Panc1 (cell line): ENCODE data around the gene RFX8. TPM values are rescaled to one million over a fixed set of nuclear protein-coding genes. Genes with fewer than 3 reads are reported as not detected.

ENCODE experiments used
- ATAC-seq: fragments of 200-7000 bp; cut with Tn5 transposase; 2 replicates; pipeline ENCODE4 v1.9.1; 2020; ENCODE audit warnings: mild to moderate bottlenecking, moderate library complexity
- BruUV-seq: library from RNA; stranded (reverse); fragments of 400-500 nt; replicated peaks from 2 replicates; lab custom pipeline; 2021; lab: Mats Ljungman, UMichigan
- CTCF ChIA-PET: fragments of 300-600 bp; sonication (Branson Sonifier 250); formaldehyde crosslinking; loops from one replicate; lab custom pipeline; 2022; ENCODE audit warnings: antibody characterized with exemption; lab: Charles Lee
- POLR2A ChIA-PET: fragments of 300-600 bp; sonication (Branson Sonifier 250); formaldehyde crosslinking; loops from one replicate; lab custom pipeline; 2022; ENCODE audit warnings: antibody characterized with exemption; lab: Charles Lee
- DNase-seq: peaks from one replicate; pipeline ENCODE4 v3.0.0-alpha.2; 2010; ENCODE audit warnings: low read depth, low spot score
- H3K27ac ChIP-seq: 2 replicates; pipeline ENCODE4 v1.5.1; 2011; ENCODE audit warnings: mild to moderate bottlenecking, low read length, inconsistent platforms
- H3K27me3 ChIP-seq: fragments of 200-500 bp; sonication (Bioruptor generic); 2 replicates; pipeline ENCODE4 v1.6.0; 2014; ENCODE audit warnings: low read length, inconsistent platforms; ENCODE audit not compliant: control insufficient read depth, insufficient read depth
- H3K36me3 ChIP-seq: fragments of 200-500 bp; sonication (Bioruptor generic); 2 replicates; pipeline ENCODE4 v1.5.1; 2014; ENCODE audit warnings: inconsistent platforms, mild to moderate bottlenecking, low read length, moderate library complexity; ENCODE audit not compliant: control insufficient read depth, insufficient read depth
- H3K4me1 ChIP-seq: 2 replicates; pipeline ENCODE4 v1.5.1; 2011; ENCODE audit warnings: inconsistent platforms, mild to moderate bottlenecking, low read length, moderate library complexity; ENCODE audit not compliant: control insufficient read depth, insufficient read depth
- H3K4me3 ChIP-seq, 2 experiments: 2 replicates each; pipeline ENCODE4 v1.5.1; 2011 to 2012; ENCODE audit warnings: low read depth in 2 of 2, low read length in 2 of 2, mild to moderate bottlenecking in 2 of 2, inconsistent platforms in 1 of 2, moderate library complexity in 1 of 2
- H3K9me3 ChIP-seq: fragments of 200-500 bp; sonication (Bioruptor generic); 2 replicates; pipeline ENCODE4 v1.5.1; 2014; ENCODE audit warnings: low read depth, mild to moderate bottlenecking, inconsistent platforms, low read length, moderate library complexity; ENCODE audit not compliant: control insufficient read depth, insufficient read depth
- CTCF ChIP-seq: fragments of 450-650 bp; IDR thresholded peaks from 2 replicates; pipeline ENCODE4 v1.5.1; 2017; ENCODE audit warnings: mild to moderate bottlenecking
- POLR2AphosphoS5 ChIP-seq: IDR thresholded peaks from 2 replicates; pipeline ENCODE4 v1.6.1; 2012; ENCODE audit warnings: mild to moderate bottlenecking, low read depth, low read length, moderate library complexity
- REST ChIP-seq, 2 experiments: IDR thresholded peaks; 2 replicates each; pipeline ENCODE4 v1.6.1; 2011 to 2012; ENCODE audit warnings: low read depth in 2 of 2, control low read depth in 1 of 2, low read length in 1 of 2, mild to moderate bottlenecking in 1 of 2, moderate library complexity in 1 of 2; ENCODE audit not compliant: insufficient read depth in 1 of 2
- SIN3A ChIP-seq: IDR thresholded peaks from 2 replicates; pipeline ENCODE4 v1.6.1; 2012; ENCODE audit warnings: low read depth, mild to moderate bottlenecking, low read length, moderate library complexity, borderline replicate concordance; ENCODE audit not compliant: insufficient read depth
- TCF7L2 ChIP-seq: IDR thresholded peaks from 2 replicates; pipeline ENCODE4 v1.6.1; 2011; ENCODE audit warnings: mild to moderate bottlenecking, low read depth, low read length, inconsistent platforms
- in situ Hi-C: cut with HindIII; loops from 2 replicates; pipeline ENCODE4 v1.10.0; 2016; ENCODE audit warnings: low sequenced_read_pairs, low pct_unique_long_range_greater_than_20kb
- intact Hi-C: fragments of 100-400 bp; cut with micrococcal nuclease; formaldehyde crosslinking; loops from one replicate; pipeline ENCODE4 v1.10.0; 2022; ENCODE audit not compliant: unreplicated experiment
- total RNA-seq: library from RNA; stranded (reverse); gene quantifications from one replicate; pipeline ENCODE4 v1.2.1, GENCODE V29; 2021; ENCODE audit not compliant: unreplicated experiment

Gene RFX8
- total RNA-seq, 1 experiment from 2014 or later = not detected

GRCh38 chr2:101416609-101417008, 58.3 kb downstream of the RFX8 start:
- CTCF ChIA-PET = no interaction called here
- no TSS peak for BruUV-seq

GRCh38 chr2:101415884-101416283, 59.0 kb downstream of the RFX8 start:
- Histone ChIP-seq H3K4me3 (no peak overlapping the region), H3K27ac (no peak overlapping the region), H3K9me3 (no peaks in the 10 kb centered on the region), H3K36me3 (no peaks in the 10 kb centered on the region), H3K27me3 (peaks cover under 1% of the 10 kb centered on the region; the same call in 1 of the 2 replicates), H3K4me1 (no peaks in the 10 kb centered on the region)
- intact Hi-C loops (loop anchor here (10.0 kb wide), 1 partner anchor 419 kb away; no protein-coding TSS in a partner anchor), in situ Hi-C loops (no loop called here)
- CTCF ChIA-PET = interaction anchor here (1.0 kb wide), 1 partner anchor 74 kb away, joined by 4 read pairs; no protein-coding TSS in a partner anchor
- POLR2A ChIA-PET = no interaction called here
- BruUV-seq = no TSS peak
- ATAC-seq = no peak
- DNase-seq = no peak
- no peak for TF ChIP-seq CTCF
- no peak for TF ChIP-seq REST (IDR thresholded peaks at IDR 0.05; ENCODE audit: insufficient read depth in 1 of 2, low read depth in 2 of 2, low read length in 1 of 2)
- TF ChIP-seq SIN3A = no peak
- no peak for TF ChIP-seq TCF7L2
- TF ChIP-seq POLR2AphosphoS5 = no peak

More at GRCh38 chr2:101416609-101417008, 58.3 kb downstream of the RFX8 start:
- intact Hi-C loops = loop anchor here (10.0 kb wide), 1 partner anchor 418 kb away; no protein-coding TSS in a partner anchor
- no peak for TF ChIP-seq POLR2AphosphoS5
- no peak for TF ChIP-seq CTCF
- no peak for TF ChIP-seq TCF7L2
- no peak for TF ChIP-seq REST (IDR thresholded peaks at IDR 0.05; ENCODE audit: insufficient read depth in 1 of 2, low read depth in 2 of 2, low read length in 1 of 2)
- no peak for TF ChIP-seq SIN3A
- DNase-seq = no peak
- in situ Hi-C loops = no loop called here
- Histone ChIP-seq H3K9me3 (no peaks in the 10 kb centered on the region), H3K36me3 (no peaks in the 10 kb centered on the region), H3K4me1 (no peaks in the 10 kb centered on the region), H3K27ac (no peak overlapping the region), H3K27me3 (no peaks in the 10 kb centered on the region; the same call in 1 of the 2 replicates), H3K4me3 (no peak overlapping the region)
- ATAC-seq = no peak
- POLR2A ChIA-PET = no interaction called here
